Stimulated activated CD8-positive, alpha-beta memory T cell treated with anti-CD3 and anti-CD28 coated beads, Interleukin-4, amount 100 ng/mL, for 4 hours (primary cell): ENCODE results near the gene STAP1.
"Not testable (repeated sequence)": the region's sequence is repeated elsewhere in the genome, so short reads cannot be mapped to it uniquely, and the experiment has no call there.

ENCODE experiments used
- DNase-seq, 2 donors: peaks; one replicate each; pipeline ENCODE4 v3.0.0-alpha.2; 2020; ENCODE audit warnings: low read depth in 2 of 2, low spot score in 1 of 2

Gene STAP1

GRCh38 chr4:67558493-67558892, at the start of gene STAP1:
Gene STAP1, plus strand, starts transcription at chr4:67558727. Its CDS starts 83 bp downstream, at chr4:67558810.
- no peak for DNase-seq

GRCh38 chr4:67512501-67512900, 46.0 kb upstream of the STAP1 start:
- DNase-seq = no peak

- no peak for DNase-seq
Observed at GRCh38 chr4:67520141-67520540, 38.4 kb upstream of the STAP1 start.

- no peak for DNase-seq
Observed at GRCh38 chr4:67521506-67521905, 37.0 kb upstream of the STAP1 start.

- DNase-seq = no peak
Observed at GRCh38 chr4:67522230-67522629, 36.3 kb upstream of the STAP1 start.

DNA sequence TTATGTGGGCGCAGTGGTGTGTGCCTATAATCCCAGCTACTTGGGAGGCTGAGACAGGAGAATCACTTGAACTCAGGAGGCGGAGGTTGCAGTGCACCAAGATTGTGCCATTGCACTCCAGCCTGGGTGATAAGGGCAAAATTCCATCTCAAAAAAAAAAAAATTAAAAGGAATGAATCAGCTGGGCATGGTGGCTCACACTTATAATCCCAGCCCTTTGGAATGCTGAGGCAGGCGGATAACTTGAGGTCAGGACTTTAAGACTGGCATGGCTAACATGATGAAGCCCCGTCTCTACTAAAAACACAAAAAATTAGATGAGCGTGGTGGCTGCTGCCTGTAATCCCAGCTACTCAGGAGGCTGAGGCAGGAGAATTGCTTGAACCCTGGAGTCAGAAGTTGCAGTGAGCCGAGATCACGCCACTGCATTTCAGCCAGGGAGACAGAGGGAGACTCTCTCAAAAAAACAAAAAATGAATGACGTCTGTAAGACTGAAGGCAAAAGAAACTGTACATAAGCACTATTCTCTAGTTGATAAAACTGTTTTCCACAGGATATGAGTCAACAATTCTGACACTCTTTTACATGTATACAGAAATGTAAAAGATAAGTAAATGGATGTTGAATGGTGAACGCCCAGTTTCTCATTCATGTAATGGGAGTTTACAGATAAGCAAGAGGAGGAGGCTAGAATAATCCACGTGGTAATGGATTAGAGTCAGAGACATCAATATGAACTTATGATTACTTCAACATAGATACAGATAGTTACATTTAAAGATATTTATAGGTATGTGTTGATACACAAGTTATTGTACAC, 35.5 kb upstream of the STAP1 start:
- no peak for DNase-seq

DNA sequence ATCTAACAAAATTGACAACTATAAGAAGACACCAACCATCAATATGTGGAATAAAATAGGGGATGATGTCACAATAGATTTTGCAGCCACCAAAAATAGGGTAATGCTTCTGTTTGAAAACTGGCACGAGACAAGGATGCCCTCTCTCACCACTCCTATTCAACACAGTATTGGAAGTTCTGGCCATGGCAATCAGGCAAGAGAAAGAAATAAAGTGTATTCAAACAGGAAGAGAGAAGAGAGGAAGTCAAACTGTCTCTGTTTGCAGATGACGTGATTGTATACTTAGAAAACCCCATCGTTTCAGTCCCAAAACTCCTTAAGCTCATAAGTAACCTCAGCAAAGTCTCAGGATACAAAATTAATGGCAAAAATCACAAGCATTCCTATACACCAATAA, 34.4 kb upstream of the STAP1 start:
- not testable (repeated sequence) for DNase-seq

DNA sequence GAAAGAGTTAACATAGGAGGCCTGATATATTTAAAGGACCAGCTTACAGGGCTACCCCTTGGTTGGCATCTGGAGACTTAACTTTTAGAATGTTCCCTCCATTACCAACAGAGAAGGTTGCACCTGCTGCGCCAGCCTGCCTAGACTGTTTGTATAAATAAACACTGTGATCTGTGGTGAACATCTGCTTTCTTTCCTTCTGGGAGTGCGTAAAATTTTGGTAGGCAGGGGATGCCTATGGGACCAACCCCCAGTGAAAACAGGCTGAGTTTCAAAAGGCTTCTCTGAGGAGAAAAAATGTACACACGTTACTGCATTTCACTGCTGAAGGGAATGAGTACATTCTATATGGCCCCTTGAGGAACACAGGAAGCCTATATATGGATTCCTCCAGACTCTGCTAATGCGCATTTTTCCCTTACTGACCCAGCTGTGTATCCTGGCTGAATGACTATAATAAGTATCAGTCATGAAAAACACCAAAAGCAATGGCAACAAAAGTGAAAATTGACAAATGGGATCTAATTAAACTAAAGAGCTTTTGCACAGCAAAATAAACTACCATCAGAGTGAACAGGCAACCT, 27.1 kb upstream of the STAP1 start:
- DNase-seq = no peak

- not testable (repeated sequence) for DNase-seq
Observed at GRCh38 chr4:67532397-67532796, 26.1 kb upstream of the STAP1 start.

GRCh38 chr4:67533112-67533511, 25.4 kb upstream of the STAP1 start:
- DNase-seq = no peak

GRCh38 chr4:67535280-67535840, 23.2 kb upstream of the STAP1 start:
- no peak for DNase-seq

- DNase-seq = no peak
Observed at GRCh38 chr4:67539830-67540229, 18.7 kb upstream of the STAP1 start.

DNA sequence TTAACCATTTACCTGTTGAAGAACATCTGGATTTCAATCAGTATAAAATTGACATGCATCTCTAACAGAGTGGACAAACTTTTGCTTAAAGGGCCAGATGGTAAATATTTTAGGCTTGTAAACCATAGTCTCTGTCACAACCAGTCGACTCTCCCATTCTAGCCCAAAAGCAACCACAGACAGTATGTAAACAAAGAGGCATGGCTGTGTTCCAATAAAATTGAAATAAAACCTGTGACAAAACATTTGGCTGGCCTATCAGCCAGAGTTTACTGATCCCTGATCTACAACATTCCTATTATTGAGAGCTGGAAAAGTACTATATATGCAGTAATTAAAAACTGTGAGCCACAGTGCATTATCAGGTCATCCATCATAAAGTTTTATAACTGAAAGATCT, 16.5 kb upstream of the STAP1 start:
- no peak for DNase-seq

DNA sequence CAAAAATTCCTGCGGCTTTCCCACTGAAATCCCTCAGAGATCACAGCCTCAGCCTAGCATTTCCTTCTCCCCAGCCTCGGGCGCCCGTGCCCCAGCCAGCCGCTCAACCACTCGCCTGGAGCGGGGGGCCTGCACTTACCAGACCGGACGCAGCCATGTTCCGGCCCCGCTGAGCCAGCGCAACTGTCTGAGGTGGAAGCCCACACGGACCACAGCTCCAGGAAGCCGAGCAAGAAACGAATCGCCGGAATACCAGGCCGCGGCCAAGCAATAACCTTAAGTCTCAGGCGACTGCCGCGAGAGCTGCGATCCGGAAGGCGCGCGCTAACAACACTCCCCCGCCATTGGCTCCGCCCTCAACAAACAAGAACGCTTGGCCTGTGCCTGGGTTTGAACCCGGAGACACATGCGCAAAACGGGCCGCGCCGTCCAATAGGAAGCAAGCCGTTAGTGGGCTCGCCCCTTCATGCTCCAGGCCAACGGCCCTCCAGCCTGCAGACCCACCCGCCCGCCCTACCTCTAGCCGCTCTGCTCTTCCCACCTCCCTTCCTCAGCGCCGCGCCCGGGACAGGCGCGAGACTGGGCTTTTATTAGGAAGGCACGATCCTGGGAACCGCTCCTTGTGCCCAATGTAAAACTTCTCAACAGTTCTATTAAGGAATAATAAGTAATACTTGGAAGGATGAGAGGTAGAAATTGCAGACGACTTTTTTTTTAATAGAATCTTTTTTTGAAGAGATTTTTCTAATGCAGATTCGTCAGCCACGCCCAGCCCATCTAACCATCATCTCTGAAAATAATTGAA, 13.1 kb upstream of the STAP1 start, which contains the start of gene CENPC:
Gene CENPC (minus strand): TSS at position 305 of the 805 bp plus-strand sequence. CDS start 148 bp downstream, at position 157.
- DNase-seq = peak; percentile 81 to 85

DNA sequence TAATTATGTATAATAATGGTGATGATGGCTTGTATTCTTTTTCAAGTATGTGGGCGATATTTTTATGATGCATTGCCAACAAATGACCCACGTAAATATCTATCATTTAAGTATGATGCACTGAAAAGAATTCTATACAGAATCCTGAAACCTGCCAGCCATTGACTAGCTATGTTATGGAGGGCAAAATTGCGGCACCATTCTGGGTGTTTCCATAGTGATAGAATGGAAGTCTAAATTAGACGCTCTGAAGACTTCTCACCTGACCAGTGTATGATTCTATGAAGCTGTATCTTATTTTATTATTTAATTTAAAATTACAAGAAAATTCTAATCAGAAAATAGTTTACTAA, 12.5 kb upstream of the STAP1 start:
- no peak for DNase-seq

GRCh38 chr4:67546971-67547370, 11.6 kb upstream of the STAP1 start:
- DNase-seq = no peak

DNA sequence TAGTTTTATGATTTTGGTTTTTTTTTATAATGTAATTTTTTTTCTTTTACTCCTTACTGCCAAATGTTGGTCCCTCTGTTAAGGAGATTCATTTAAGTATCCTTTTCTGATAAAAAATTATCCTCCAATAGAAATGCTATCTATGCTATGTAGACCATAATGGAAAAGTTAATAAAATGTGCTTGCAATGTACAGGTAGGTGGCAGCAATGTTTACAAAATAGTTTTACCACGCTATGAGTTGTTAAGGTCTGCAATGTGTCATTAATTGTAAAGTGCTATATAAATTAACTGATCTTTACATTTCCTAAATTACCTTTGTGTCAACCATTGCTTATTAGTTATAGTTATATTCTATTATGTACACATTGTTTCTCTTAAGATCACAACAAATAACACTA, 9.4 kb upstream of the STAP1 start:
- no peak for DNase-seq

DNA sequence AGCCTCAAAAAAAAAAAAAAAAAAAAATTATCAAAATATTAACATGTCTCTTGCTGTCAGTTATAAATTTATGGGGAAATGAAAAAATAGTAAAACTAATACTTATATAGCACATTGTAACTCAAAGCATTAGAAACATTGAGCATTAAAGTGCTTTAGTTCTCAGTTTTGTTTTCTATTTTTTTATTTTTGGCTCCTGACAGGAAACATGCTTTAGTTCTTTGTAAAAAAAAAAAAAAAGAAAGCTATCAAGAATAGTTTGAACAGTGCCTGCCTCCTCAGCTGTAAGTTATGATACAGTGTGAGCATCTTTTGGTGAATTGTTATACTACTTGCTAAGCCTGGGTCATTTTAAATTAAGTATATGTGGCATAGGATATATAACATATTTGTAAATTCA, 8.1 kb upstream of the STAP1 start:
- no peak for DNase-seq

GRCh38 chr4:67550857-67551256, 7.7 kb upstream of the STAP1 start:
- no peak for DNase-seq

GRCh38 chr4:67552146-67552792, 6.3 kb upstream of the STAP1 start:
- not testable (repeated sequence) for DNase-seq

GRCh38 chr4:67554096-67554495, 4.4 kb upstream of the STAP1 start:
- no peak for DNase-seq
